ENCODE measurements around the gene PTPN1. TPM values are rescaled to one million over a fixed set of nuclear protein-coding genes. Genes with fewer than 3 reads are reported as not detected.

Gene PTPN1
- polyA plus RNA-seq, 1 donor (not counting 4 experiments of a cell fraction or from before 2014, with no cell fraction given), result 61.6 TPM

DNA sequence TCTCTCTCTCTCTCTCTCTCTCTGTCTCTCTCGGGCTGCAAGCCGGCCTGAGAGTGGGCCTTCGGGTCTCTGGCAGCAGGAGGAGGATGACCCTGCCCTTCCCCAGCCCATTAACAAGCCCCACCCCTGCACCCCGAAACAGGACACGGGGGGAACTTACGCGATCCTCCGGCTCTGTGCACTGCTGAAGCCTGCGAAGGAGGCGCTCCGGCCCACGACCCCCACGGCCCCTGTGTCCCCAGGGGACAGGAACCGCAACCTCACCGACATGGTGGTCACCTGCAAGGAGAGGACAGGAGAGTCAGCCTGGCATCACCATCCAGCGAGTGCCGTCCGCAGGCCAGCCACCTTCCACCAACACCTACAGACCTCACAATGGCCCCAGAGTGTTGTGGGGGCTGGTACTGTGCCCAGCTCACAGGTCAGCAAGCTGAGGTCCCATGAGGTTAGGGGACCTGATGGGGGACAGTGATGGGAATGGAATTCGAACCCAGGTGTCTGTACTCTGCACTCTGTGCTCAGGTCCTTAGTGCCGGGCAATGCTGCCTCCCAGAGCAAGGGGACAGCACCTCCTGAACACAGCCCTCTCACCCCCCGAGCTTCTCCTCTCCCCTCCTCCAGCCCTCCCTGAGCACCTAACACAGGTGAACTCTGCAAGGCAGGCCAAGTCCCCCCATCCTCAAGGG is 120.5 kb downstream of the PTPN1 start:
- Histone ChIP-seq H3K4me1 (ENCODE audit: control insufficient read depth, extremely low read depth, insufficient read depth, low read length) (peaks cover 7% of the 10 kb centered on the region), H3K4me3 (ENCODE audit: control insufficient read depth in 2 of 3, extremely low read depth in 1 of 3, insufficient read depth in 2 of 3, low read depth in 1 of 3, low read length in 3 of 3) (no peak overlapping the region), H3K27ac (ENCODE audit: control insufficient read depth, insufficient read depth, low read length) (no peak overlapping the region), H4K20me1 (ENCODE audit: control insufficient read depth, extremely low read depth, insufficient read depth, low read length) (no peaks in the 10 kb centered on the region), H3K36me3 (ENCODE audit: control insufficient read depth in 2 of 2, extremely low read depth in 1 of 2, insufficient read depth in 2 of 2, low read length in 2 of 2) (no peaks in the 10 kb centered on the region), H2AFZ (ENCODE audit: control insufficient read depth, low read length) (no peak overlapping the region), H3K9me3 (ENCODE audit: control insufficient read depth, low read depth, low read length) (no peaks in the 10 kb centered on the region), H3K27me3 (ENCODE audit: control insufficient read depth, extremely low read depth, insufficient read depth, low read length) (peaks cover 15% of the 10 kb centered on the region), H3K4me2 (ENCODE audit: control insufficient read depth, extremely low read depth, insufficient read depth, low read depth, low read length) (no peak overlapping the region), H3K79me2 (ENCODE audit: control insufficient read depth, insufficient read depth, low read length) (no peaks in the 10 kb centered on the region), H3K9me1 (ENCODE audit: control insufficient read depth, extremely low read depth, insufficient read depth, low read length) (no peaks in the 10 kb centered on the region), H3K9ac (ENCODE audit: control insufficient read depth, extremely low read depth, insufficient read depth, low read length) (no peak overlapping the region)
- dilution Hi-C loops (cut with MboI; ENCODE audit: extremely low pct_ligation_motif_present, low sequenced_read_pairs), result no loop called here
- TF ChIP-seq, protein P1, sequence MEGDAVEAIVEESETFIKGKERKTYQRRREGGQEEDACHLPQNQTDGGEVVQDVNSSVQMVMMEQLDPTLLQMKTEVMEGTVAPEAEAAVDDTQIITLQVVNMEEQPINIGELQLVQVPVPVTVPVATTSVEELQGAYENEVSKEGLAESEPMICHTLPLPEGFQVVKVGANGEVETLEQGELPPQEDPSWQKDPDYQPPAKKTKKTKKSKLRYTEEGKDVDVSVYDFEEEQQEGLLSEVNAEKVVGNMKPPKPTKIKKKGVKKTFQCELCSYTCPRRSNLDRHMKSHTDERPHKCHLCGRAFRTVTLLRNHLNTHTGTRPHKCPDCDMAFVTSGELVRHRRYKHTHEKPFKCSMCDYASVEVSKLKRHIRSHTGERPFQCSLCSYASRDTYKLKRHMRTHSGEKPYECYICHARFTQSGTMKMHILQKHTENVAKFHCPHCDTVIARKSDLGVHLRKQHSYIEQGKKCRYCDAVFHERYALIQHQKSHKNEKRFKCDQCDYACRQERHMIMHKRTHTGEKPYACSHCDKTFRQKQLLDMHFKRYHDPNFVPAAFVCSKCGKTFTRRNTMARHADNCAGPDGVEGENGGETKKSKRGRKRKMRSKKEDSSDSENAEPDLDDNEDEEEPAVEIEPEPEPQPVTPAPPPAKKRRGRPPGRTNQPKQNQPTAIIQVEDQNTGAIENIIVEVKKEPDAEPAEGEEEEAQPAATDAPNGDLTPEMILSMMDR (optimal IDR thresholded peaks at IDR 0.05 in 1 of 3, IDR thresholded peaks at IDR 0.05 in 1 of 3, conservative IDR thresholded peaks at IDR 0.05 in 1 of 3; ENCODE audit: extremely low read depth in 1 of 3, insufficient read depth in 2 of 3, low read length in 3 of 3), result no peak
- no peak for TF ChIP-seq EZH2 (IDR thresholded peaks at IDR 0.05; ENCODE audit: low read length)
- FAIRE-seq, result no peak
- DNase-seq (ENCODE audit: low read depth, low spot score), result no peak

DNA sequence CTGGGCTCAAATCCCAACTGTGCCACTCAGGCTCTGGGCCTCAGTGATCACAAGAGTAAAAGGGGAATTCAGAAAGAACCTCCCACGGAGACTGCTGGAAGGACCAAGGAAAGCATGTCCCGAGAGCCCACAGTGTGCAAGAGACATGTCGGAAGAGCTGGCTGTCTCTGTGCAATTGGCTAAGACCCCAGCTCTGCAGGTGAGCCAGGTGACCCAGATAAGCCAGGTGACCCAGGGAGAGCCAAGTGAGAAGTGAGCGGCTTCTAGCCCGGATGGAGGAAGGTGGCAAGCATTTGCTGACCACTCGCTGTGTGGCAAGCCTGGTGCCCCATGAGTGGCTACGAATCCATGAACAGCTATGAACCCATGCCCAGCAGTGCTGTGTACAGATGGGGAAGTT is 122.1 kb downstream of the PTPN1 start:
- H3K36me3 ChIP-seq (ENCODE audit: control insufficient read depth in 2 of 2, extremely low read depth in 1 of 2, insufficient read depth in 2 of 2, low read length in 2 of 2), result no peaks in the 10 kb centered on the region
- H2AFZ ChIP-seq (ENCODE audit: control insufficient read depth, low read length), result no peak overlapping the region
- dilution Hi-C loops (cut with MboI; ENCODE audit: extremely low pct_ligation_motif_present, low sequenced_read_pairs), result no loop called here
- no peaks in the 10 kb centered on the region for H3K9me1 ChIP-seq (ENCODE audit: control insufficient read depth, extremely low read depth, insufficient read depth, low read length)
- H3K79me2 ChIP-seq (ENCODE audit: control insufficient read depth, insufficient read depth, low read length), result no peaks in the 10 kb centered on the region
- H3K4me2 ChIP-seq (ENCODE audit: control insufficient read depth, extremely low read depth, insufficient read depth, low read depth, low read length), result no peak overlapping the region
- H4K20me1 ChIP-seq (ENCODE audit: control insufficient read depth, extremely low read depth, insufficient read depth, low read length), result no peaks in the 10 kb centered on the region
- peaks cover 15% of the 10 kb centered on the region for H3K27me3 ChIP-seq (ENCODE audit: control insufficient read depth, extremely low read depth, insufficient read depth, low read length)
- FAIRE-seq (no peak), DNase-seq (ENCODE audit: low read depth, low spot score) (no peak)
- H3K9ac ChIP-seq (ENCODE audit: control insufficient read depth, extremely low read depth, insufficient read depth, low read length), result no peak overlapping the region
- H3K4me3 ChIP-seq (ENCODE audit: control insufficient read depth in 2 of 3, extremely low read depth in 1 of 3, insufficient read depth in 2 of 3, low read depth in 1 of 3, low read length in 3 of 3), result no peak overlapping the region
- no peak overlapping the region for H3K27ac ChIP-seq (ENCODE audit: control insufficient read depth, insufficient read depth, low read length)
- H3K9me3 ChIP-seq (ENCODE audit: control insufficient read depth, low read depth, low read length), result no peaks in the 10 kb centered on the region
- TF ChIP-seq, protein P1 (optimal IDR thresholded peaks at IDR 0.05 in 1 of 3, IDR thresholded peaks at IDR 0.05 in 1 of 3, conservative IDR thresholded peaks at IDR 0.05 in 1 of 3; ENCODE audit: extremely low read depth in 1 of 3, insufficient read depth in 2 of 3, low read length in 3 of 3), result no peak
- TF ChIP-seq EZH2 (IDR thresholded peaks at IDR 0.05; ENCODE audit: low read length), result no peak
- peaks cover 8% of the 10 kb centered on the region for H3K4me1 ChIP-seq (ENCODE audit: control insufficient read depth, extremely low read depth, insufficient read depth, low read length)

All from keratinocyte (primary cell).